Endothelial cell of umbilical vein (primary cell): ENCODE data around the gene PDE3B. TPM values are rescaled to one million over a fixed set of nuclear protein-coding genes. Genes with fewer than 3 reads are reported as not detected.

Experiments
- BruUV-seq: library from RNA; stranded (reverse); fragments of 400-500 nt; replicated peaks from 2 replicates; lab custom pipeline; 2021; lab: Mats Ljungman, UMichigan
- CTCF ChIA-PET: fragments of 300-600, 350-600 bp; sonication (Branson Sonifier 250); formaldehyde crosslinking; loops from one replicate; lab custom pipeline; 2021; ENCODE audit warnings: antibody characterized with exemption, inconsistent platforms; lab: Charles Lee
- POLR2A ChIA-PET: fragments of 300-600, 350-600 bp; sonication (Branson Sonifier 250); formaldehyde crosslinking; loops from one replicate; lab custom pipeline; 2021; ENCODE audit warnings: antibody characterized with exemption, inconsistent platforms; lab: Charles Lee
- DNase-seq: peaks from one replicate; pipeline ENCODE4 v3.0.0-alpha.2; 2011; ENCODE audit warnings: low read depth, low spot score
- FAIRE-seq: peaks from 2 replicates; lab custom pipeline; 2011; peaks lifted over from hg19 to GRCh38; lab: Jason Lieb, UNC
- H2AFZ ChIP-seq: 2 replicates; pipeline ENCODE4 v1.6.0; 2012; ENCODE audit warnings: low read depth, low read length, control low read depth, inconsistent platforms
- H3K27ac ChIP-seq: 2 replicates; pipeline ENCODE4 v1.5.1; 2011; ENCODE audit warnings: low read depth, mild to moderate bottlenecking, control low read depth, low read length, moderate library complexity; ENCODE audit not compliant: insufficient read depth
- H3K27me3 ChIP-seq, 2 experiments: 2 replicates each; pipeline versions ENCODE4 v1.6.0 to v1.6.1; 2011; ENCODE audit warnings: low read length in 2 of 2, mixed read lengths in 1 of 2; ENCODE audit not compliant: control insufficient read depth in 2 of 2, insufficient read depth in 2 of 2
- H3K36me3 ChIP-seq, 2 experiments: 2 replicates in 1 of 2; 3 replicates in 1 of 2; pipeline ENCODE4 v1.5.1; 2011; ENCODE audit warnings: low read length in 2 of 2, mild to moderate bottlenecking in 1 of 2, moderate library complexity in 1 of 2; ENCODE audit not compliant: control insufficient read depth in 2 of 2, insufficient read depth in 2 of 2; ENCODE audit errors: extremely low read depth in 1 of 2
- H3K4me1 ChIP-seq: 3 replicates; pipeline ENCODE4 v1.5.1; 2011; ENCODE audit warnings: mild to moderate bottlenecking, low read length; ENCODE audit not compliant: control insufficient read depth, insufficient read depth; ENCODE audit errors: extremely low read depth
- H3K4me2 ChIP-seq: 2 replicates; pipeline ENCODE4 v1.6.1; 2011; ENCODE audit warnings: low read length, control low read depth, mixed read lengths; ENCODE audit not compliant: insufficient read depth
- H3K4me3 ChIP-seq, 3 experiments: fragments of 200-600 bp in 1 of 3; sonication (generic), shearing (Covaris generic) in 1 of 3; replicated peaks in 1 of 3; 2 replicates each; pipeline ENCODE4 v1.5.1; 2011 to 2016; ENCODE audit warnings: control low read depth in 3 of 3, low read length in 3 of 3, mild to moderate bottlenecking in 2 of 3, inconsistent platforms in 1 of 3, low read depth in 1 of 3, moderate library complexity in 1 of 3; ENCODE audit not compliant: insufficient read depth in 1 of 3
- H3K79me2 ChIP-seq: 2 replicates; pipeline ENCODE4 v1.6.0; 2012; ENCODE audit warnings: low read length, inconsistent platforms; ENCODE audit not compliant: control insufficient read depth, insufficient read depth
- H3K9ac ChIP-seq: replicated peaks from 2 replicates; pipeline ENCODE3; 2011; ENCODE audit warnings: low read length, control low read depth; ENCODE audit not compliant: insufficient read depth; ENCODE audit errors: extremely low read depth
- H3K9me1 ChIP-seq: replicated peaks from 3 replicates; pipeline ENCODE4 v1.6.0; 2011; ENCODE audit warnings: mild to moderate bottlenecking, low read length; ENCODE audit not compliant: control insufficient read depth, insufficient read depth; ENCODE audit errors: extremely low read depth
- H3K9me3 ChIP-seq: replicated peaks from 2 replicates; pipeline ENCODE4 v1.5.1; 2012; ENCODE audit warnings: low read length, inconsistent platforms; ENCODE audit not compliant: control insufficient read depth, insufficient read depth
- H4K20me1 ChIP-seq: replicated peaks from 2 replicates; pipeline ENCODE3; 2011; ENCODE audit warnings: mild to moderate bottlenecking, low read length; ENCODE audit not compliant: control insufficient read depth, insufficient read depth; ENCODE audit errors: extremely low read depth
- EZH2 ChIP-seq: IDR thresholded peaks from 2 replicates; pipeline ENCODE4 v1.6.1; 2012; ENCODE audit warnings: borderline replicate concordance, low read depth, mild to moderate bottlenecking, moderate library complexity, low read length, inconsistent platforms; ENCODE audit not compliant: severe bottlenecking
- FOS ChIP-seq: IDR thresholded peaks from 2 replicates; pipeline ENCODE4 v1.6.1; 2011; ENCODE audit warnings: mild to moderate bottlenecking, low read length, moderate library complexity, borderline replicate concordance; ENCODE audit not compliant: insufficient read depth
- GATA2 ChIP-seq: IDR thresholded peaks from 2 replicates; pipeline ENCODE4 v1.7.0; 2011; ENCODE audit warnings: low read depth, mild to moderate bottlenecking, moderate library complexity, mixed read lengths, low read length; ENCODE audit not compliant: insufficient read length, insufficient read depth
- JUN ChIP-seq: IDR thresholded peaks from 2 replicates; pipeline ENCODE4 v1.6.1; 2011; ENCODE audit warnings: borderline replicate concordance, low read depth; ENCODE audit not compliant: insufficient read length, insufficient read depth
- MYC ChIP-seq: IDR thresholded peaks from one replicate; pipeline ENCODE4 v1.6.1; 2011; ENCODE audit warnings: mild to moderate bottlenecking, low read depth, low read length
- POLR2A ChIP-seq: IDR thresholded peaks from 2 replicates; pipeline ENCODE4 v1.6.1; 2012; ENCODE audit warnings: low read depth, mild to moderate bottlenecking, control low read depth, low read length
- POLR2AphosphoS5 ChIP-seq: IDR thresholded peaks from 2 replicates; pipeline ENCODE4 v1.6.1; 2012; ENCODE audit warnings: low read depth, mild to moderate bottlenecking, control low read depth, low read length, moderate library complexity; ENCODE audit not compliant: insufficient read depth
- dilution Hi-C: fragments of 300-500 bp; cut with MboI; formaldehyde crosslinking; loops from one replicate; pipeline ENCODE4 v1.15.0; 2019; ENCODE audit warnings: low sequenced_read_pairs; ENCODE audit not compliant: extremely low pct_ligation_motif_present
- intact Hi-C: fragments of 100-400 bp; cut with micrococcal nuclease; formaldehyde crosslinking; loops from one replicate; pipeline ENCODE4 v1.10.0; 2022
- polyA plus RNA-seq, 4 experiments: library from polyadenylated mRNA; depleted of rRNA in 3 of 4; stranded (reverse) in 3 of 4; unstranded in 1 of 4; fragments of >200 nt; gene quantifications; 2 replicates each; pipeline versions ENCODE4 v1.2.1 to v1.2.3, GENCODE V29; 2011 to 2012; ENCODE audit warnings: missing spikeins in 1 of 4
- total RNA-seq: library from RNA; stranded (reverse); gene quantifications from 2 replicates; pipeline ENCODE4 v1.2.3, GENCODE V29; 2021
- TF ChIP-seq, protein P1 (sequence below), 2 donors: IDR thresholded peaks; 1 replicate in 1 of 2; 2 replicates in 1 of 2; pipeline ENCODE4 v1.5.1; 2011; ENCODE audit warnings: low read length in 2 of 2, mild to moderate bottlenecking in 2 of 2, moderate library complexity in 2 of 2, control low read depth in 1 of 2, inconsistent platforms in 1 of 2, low read depth in 1 of 2; ENCODE audit not compliant: insufficient read depth in 1 of 2; ENCODE audit errors: extremely low read depth in 1 of 2
- TF ChIP-seq, protein P2 (sequence below): IDR thresholded peaks from 2 replicates; pipeline ENCODE4 v1.6.1; 2011; ENCODE audit not compliant: insufficient read depth, insufficient read length

PDE3B gene
- total and polyA plus RNA-seq, 2 donors (not counting 3 experiments of a cell fraction or from before 2014, with no cell fraction given), result 0.26 to 1.9 TPM

GRCh38 chr11:14854057-14854456 lies 210.5 kb downstream of the PDE3B start:
- POLR2A ChIA-PET, result no interaction called here
- no peaks in the 10 kb centered on the region for H3K36me3 ChIP-seq
- H2AFZ ChIP-seq, result no peak overlapping the region
- no peak overlapping the region for H3K4me2 ChIP-seq
- H3K4me3 ChIP-seq, result no peak overlapping the region
- no peaks in the 10 kb centered on the region for H3K9me1 ChIP-seq
- no peaks in the 10 kb centered on the region for H3K79me2 ChIP-seq
- H3K9ac ChIP-seq, result no peak overlapping the region
- no peaks in the 10 kb centered on the region for H3K4me1 ChIP-seq
- no peaks in the 10 kb centered on the region for H3K27me3 ChIP-seq
- DNase-seq (no peak), FAIRE-seq (no peak)
- dilution Hi-C loops (no loop called here), intact Hi-C loops (no loop called here)
- CTCF ChIA-PET, result no interaction called here
- TF ChIP-seq JUN (no peak), MYC (no peak), GATA2 (no peak), FOS (no peak), POLR2A (no peak), POLR2AphosphoS5 (no peak), EZH2 (no peak)
- TF ChIP-seq, protein P1, sequence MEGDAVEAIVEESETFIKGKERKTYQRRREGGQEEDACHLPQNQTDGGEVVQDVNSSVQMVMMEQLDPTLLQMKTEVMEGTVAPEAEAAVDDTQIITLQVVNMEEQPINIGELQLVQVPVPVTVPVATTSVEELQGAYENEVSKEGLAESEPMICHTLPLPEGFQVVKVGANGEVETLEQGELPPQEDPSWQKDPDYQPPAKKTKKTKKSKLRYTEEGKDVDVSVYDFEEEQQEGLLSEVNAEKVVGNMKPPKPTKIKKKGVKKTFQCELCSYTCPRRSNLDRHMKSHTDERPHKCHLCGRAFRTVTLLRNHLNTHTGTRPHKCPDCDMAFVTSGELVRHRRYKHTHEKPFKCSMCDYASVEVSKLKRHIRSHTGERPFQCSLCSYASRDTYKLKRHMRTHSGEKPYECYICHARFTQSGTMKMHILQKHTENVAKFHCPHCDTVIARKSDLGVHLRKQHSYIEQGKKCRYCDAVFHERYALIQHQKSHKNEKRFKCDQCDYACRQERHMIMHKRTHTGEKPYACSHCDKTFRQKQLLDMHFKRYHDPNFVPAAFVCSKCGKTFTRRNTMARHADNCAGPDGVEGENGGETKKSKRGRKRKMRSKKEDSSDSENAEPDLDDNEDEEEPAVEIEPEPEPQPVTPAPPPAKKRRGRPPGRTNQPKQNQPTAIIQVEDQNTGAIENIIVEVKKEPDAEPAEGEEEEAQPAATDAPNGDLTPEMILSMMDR (IDR thresholded peaks at IDR 0.05; ENCODE audit: extremely low read depth in 1 of 2, insufficient read depth in 1 of 2, low read depth in 1 of 2, low read length in 2 of 2), result no peak
- TF ChIP-seq, protein P2, sequence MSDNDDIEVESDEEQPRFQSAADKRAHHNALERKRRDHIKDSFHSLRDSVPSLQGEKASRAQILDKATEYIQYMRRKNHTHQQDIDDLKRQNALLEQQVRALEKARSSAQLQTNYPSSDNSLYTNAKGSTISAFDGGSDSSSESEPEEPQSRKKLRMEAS, result no peak
- no peaks in the 10 kb centered on the region for H3K9me3 ChIP-seq
- H4K20me1 ChIP-seq, result no peaks in the 10 kb centered on the region
- BruUV-seq, result no TSS peak
- H3K27ac ChIP-seq, result no peak overlapping the region
